PC-3 (cell line): Measurements from ENCODE around the gene UGGT2. TPM values are rescaled to one million over a fixed set of nuclear protein-coding genes. Genes with fewer than 3 reads are reported as not detected.
"Not testable (repeated sequence)": the region's sequence is repeated elsewhere in the genome, so short reads cannot be mapped to it uniquely, and the experiment has no call there.

Source experiments
- ATAC-seq: fragments of 200-7000 bp; cut with Tn5 transposase; 2 replicates; pipeline ENCODE4 v1.9.1; 2020; ENCODE audit warnings: mild to moderate bottlenecking, moderate library complexity
- BruUV-seq: library from RNA; stranded (reverse); fragments of 400-500 nt; replicated peaks from 2 replicates; lab custom pipeline; 2021; lab: Mats Ljungman, UMichigan
- CTCF ChIA-PET: fragments of 300-600 bp; sonication (Branson Sonifier 250); formaldehyde crosslinking; loops from one replicate; lab custom pipeline; 2022; ENCODE audit warnings: antibody characterized with exemption; lab: Charles Lee
- POLR2A ChIA-PET: fragments of 300-600 bp; sonication (Branson Sonifier 250); formaldehyde crosslinking; loops from one replicate; lab custom pipeline; 2022; ENCODE audit warnings: antibody characterized with exemption; ENCODE audit not compliant: unreplicated experiment; lab: Charles Lee
- DNase-seq: peaks from one replicate; pipeline ENCODE4 v3.0.0-alpha.2; 2015
- H2AFZ ChIP-seq: fragments of 300-600 bp; sonication (generic); 2 replicates; pipeline ENCODE4 v1.6.0; 2016; ENCODE audit warnings: antibody characterized with exemption, low read length
- H3F3A ChIP-seq: fragments of 300-600 bp; sonication (generic); one replicate; pipeline ENCODE4 v1.6.0; 2017; ENCODE audit warnings: antibody characterized with exemption, low read length, control low read depth, mild to moderate bottlenecking; ENCODE audit not compliant: unreplicated experiment
- H3K27ac ChIP-seq: fragments of 300-600 bp; sonication (generic); 2 replicates; pipeline ENCODE4 v1.5.1; 2016; ENCODE audit warnings: mild to moderate bottlenecking, low read length
- H3K27me3 ChIP-seq: fragments of 300-600 bp; sonication (generic); 2 replicates; pipeline ENCODE4 v1.6.1; 2016; ENCODE audit warnings: low read length, mixed read lengths
- H3K36me3 ChIP-seq: fragments of 300-600 bp; sonication (generic); 2 replicates; pipeline ENCODE4 v1.6.1; 2016; ENCODE audit warnings: low read depth, mixed run types, low read length, mixed read lengths
- H3K4me1 ChIP-seq: fragments of 300-600 bp; sonication (generic); 2 replicates; pipeline ENCODE4 v1.5.1; 2016; ENCODE audit warnings: low read length; ENCODE audit not compliant: insufficient read depth
- H3K4me2 ChIP-seq: fragments of 300-600 bp; sonication (generic); 2 replicates; pipeline ENCODE4 v1.6.0; 2016; ENCODE audit warnings: low read length
- H3K4me3 ChIP-seq: fragments of 300-600 bp; sonication (generic); 2 replicates; pipeline ENCODE4 v1.5.1; 2016; ENCODE audit warnings: mild to moderate bottlenecking, low read length, mixed read lengths
- H3K79me2 ChIP-seq: fragments of 300-600 bp; sonication (generic); 2 replicates; pipeline ENCODE4 v1.6.1; 2017; ENCODE audit warnings: low read length, mixed read lengths
- H3K9ac ChIP-seq: fragments of 300-600 bp; sonication (generic); 2 replicates; pipeline ENCODE4 v1.6.0; 2016; ENCODE audit warnings: mild to moderate bottlenecking, low read length
- H3K9me2 ChIP-seq: fragments of 300-600 bp; sonication (generic); replicated peaks from 2 replicates; pipeline ENCODE4 v1.6.1; 2016; ENCODE audit warnings: mixed run types, low read length, mixed read lengths
- H3K9me3 ChIP-seq: fragments of 300-600 bp; sonication (generic); 2 replicates; pipeline ENCODE4 v1.6.1; 2016; ENCODE audit warnings: low read length, mixed read lengths
- H4K20me1 ChIP-seq: fragments of 300-600 bp; sonication (generic); 2 replicates; pipeline ENCODE4 v1.6.1; 2016; ENCODE audit warnings: low read length, mixed read lengths
- EZH2 ChIP-seq: fragments of 300-600 bp; sonication (generic); IDR thresholded peaks from one replicate; pipeline ENCODE4 v1.6.1; 2017; ENCODE audit warnings: antibody characterized with exemption, mild to moderate bottlenecking, low read length; ENCODE audit not compliant: unreplicated experiment
- EZH2phosphoT487 ChIP-seq: fragments of 300-600 bp; sonication (generic); IDR thresholded peaks from 2 replicates; pipeline ENCODE4 v1.6.1; 2018; ENCODE audit warnings: mild to moderate bottlenecking, antibody characterized with exemption, low read length, borderline replicate concordance
- intact Hi-C: fragments of 100-400 bp; cut with micrococcal nuclease; formaldehyde crosslinking; loops from 2 replicates; pipeline ENCODE4 v1.9.0; 2023
- total RNA-seq: library from RNA; depleted of rRNA; stranded (reverse); fragments of >200 nt; gene quantifications from 2 replicates; pipeline ENCODE4 v1.2.3, GENCODE V29; 2014
- TF ChIP-seq, protein P1 (sequence below): fragments of 300-600 bp; sonication (generic); conservative IDR thresholded peaks from 2 replicates; pipeline ENCODE4 v1.5.1; 2017; ENCODE audit warnings: antibody characterized with exemption, low read depth, mild to moderate bottlenecking, low read length

The UGGT2 gene
- total RNA-seq, 1 experiment from 2014 or later = 24.3 TPM

- Histone ChIP-seq H2AFZ (peak overlapping the region; percentile 82), H3K9ac (peak overlapping the region; percentile 85), H3K27me3 (no peaks in the 10 kb centered on the region), H3K36me3 (no peaks in the 10 kb centered on the region), H3K4me1 (no peaks in the 10 kb centered on the region), H3K27ac (no peak overlapping the region; the same call in 1 of the 2 replicates), H3K9me2 (no peaks in the 10 kb centered on the region), H3K4me2 (peak overlapping the region; percentile 82), H3K9me3 (no peaks in the 10 kb centered on the region), H3F3A (no peaks in the 10 kb centered on the region), H4K20me1 (no peaks in the 10 kb centered on the region), H3K79me2 (peaks cover 25% of the 10 kb centered on the region), H3K4me3 (peak overlapping the region; percentile 80)
- POLR2A ChIA-PET = interaction anchor here (0.5 to 0.7 kb wide), 2 partner anchors 332 to 520 kb away, joined by 4 to 14 read pairs; no protein-coding TSS in a partner anchor
- peak; percentile 15 for DNase-seq
- TF ChIP-seq EZH2 = no peak
- TF ChIP-seq, protein P1, sequence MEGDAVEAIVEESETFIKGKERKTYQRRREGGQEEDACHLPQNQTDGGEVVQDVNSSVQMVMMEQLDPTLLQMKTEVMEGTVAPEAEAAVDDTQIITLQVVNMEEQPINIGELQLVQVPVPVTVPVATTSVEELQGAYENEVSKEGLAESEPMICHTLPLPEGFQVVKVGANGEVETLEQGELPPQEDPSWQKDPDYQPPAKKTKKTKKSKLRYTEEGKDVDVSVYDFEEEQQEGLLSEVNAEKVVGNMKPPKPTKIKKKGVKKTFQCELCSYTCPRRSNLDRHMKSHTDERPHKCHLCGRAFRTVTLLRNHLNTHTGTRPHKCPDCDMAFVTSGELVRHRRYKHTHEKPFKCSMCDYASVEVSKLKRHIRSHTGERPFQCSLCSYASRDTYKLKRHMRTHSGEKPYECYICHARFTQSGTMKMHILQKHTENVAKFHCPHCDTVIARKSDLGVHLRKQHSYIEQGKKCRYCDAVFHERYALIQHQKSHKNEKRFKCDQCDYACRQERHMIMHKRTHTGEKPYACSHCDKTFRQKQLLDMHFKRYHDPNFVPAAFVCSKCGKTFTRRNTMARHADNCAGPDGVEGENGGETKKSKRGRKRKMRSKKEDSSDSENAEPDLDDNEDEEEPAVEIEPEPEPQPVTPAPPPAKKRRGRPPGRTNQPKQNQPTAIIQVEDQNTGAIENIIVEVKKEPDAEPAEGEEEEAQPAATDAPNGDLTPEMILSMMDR = no peak
- TF ChIP-seq EZH2phosphoT487 = no peak
- CTCF ChIA-PET = interaction anchor here (0.7 kb wide), 1 partner anchor 49 kb away, joined by 4 read pairs; no protein-coding TSS in a partner anchor
- intact Hi-C loops = loop anchor here (2.0 to 5.0 kb wide), 2 partner anchors 32 to 1380 kb away; partner anchors contain the start of gene RAP2A
- no TSS peak for BruUV-seq
- ATAC-seq = peak; percentile 29
Measured at GRCh38 chr13:96052656-96053002, 572 bp downstream of the UGGT2 start.

GRCh38 chr13:96051946-96052345 is 1.3 kb downstream of the UGGT2 start:
- H3K9ac ChIP-seq, CTCF ChIA-PET, H2AFZ ChIP-seq, ATAC-seq, H3K27ac ChIP-seq, DNase-seq, H3K9me2 ChIP-seq, H3F3A ChIP-seq, H4K20me1 ChIP-seq, H3K4me1 ChIP-seq, H3K36me3 ChIP-seq, H3K9me3 ChIP-seq, H3K27me3 ChIP-seq, BruUV-seq: not testable (repeated sequence)
- peaks cover 27% of the 10 kb centered on the region for H3K79me2 ChIP-seq
- peak overlapping the region; percentile 82 for H3K4me2 ChIP-seq
- POLR2A ChIA-PET = interaction anchor here (0.5 kb wide), 1 partner anchor 519 kb away, joined by 14 read pairs; no protein-coding TSS in a partner anchor
- intact Hi-C loops = loop anchor here (2.0 to 5.0 kb wide), 2 partner anchors 31 to 1380 kb away; partner anchors contain the start of gene RAP2A
- H3K4me3 ChIP-seq = peak overlapping the region; percentile 80

DNA sequence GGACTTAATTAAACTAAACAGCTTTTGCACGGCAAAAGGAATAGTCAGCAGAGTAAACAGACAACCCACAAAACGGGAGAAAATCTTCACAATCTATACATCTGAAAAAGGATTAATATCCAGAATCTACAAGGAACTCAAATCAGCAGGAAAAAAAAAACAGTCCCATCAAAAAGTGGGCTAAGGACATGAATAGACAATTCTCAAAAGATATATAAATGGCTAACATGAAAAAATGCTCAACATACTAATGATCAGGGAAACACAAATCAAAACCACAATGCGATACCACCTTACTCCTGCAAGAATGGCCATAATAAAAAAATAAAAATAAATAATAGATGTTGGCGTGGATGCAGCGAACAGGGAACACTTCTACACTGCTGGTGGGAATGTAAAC is 1.7 kb downstream of the UGGT2 start:
- Histone ChIP-seq H3K79me2 (peaks cover 31% of the 10 kb centered on the region), H3K4me2 (peak overlapping the region; percentile 82; the same call in 1 of the 2 replicates)
- H4K20me1 ChIP-seq, H3K9me3 ChIP-seq, H2AFZ ChIP-seq, H3K4me1 ChIP-seq, H3K4me3 ChIP-seq, POLR2A ChIA-PET, ATAC-seq, H3K27me3 ChIP-seq, DNase-seq, H3K36me3 ChIP-seq, BruUV-seq, CTCF ChIA-PET, H3K9ac ChIP-seq, H3K9me2 ChIP-seq, H3K27ac ChIP-seq, H3F3A ChIP-seq: not testable (repeated sequence)
- intact Hi-C loops = loop anchor here (5.0 kb wide), 1 partner anchor 1381 kb away; the partner anchor contains the start of gene RAP2A

GRCh38 chr13:96050955-96051354 is 2.2 kb downstream of the UGGT2 start:
- H3K27ac ChIP-seq, BruUV-seq, H3K9me3 ChIP-seq, H3K9me2 ChIP-seq, H3F3A ChIP-seq, H3K36me3 ChIP-seq, ATAC-seq, H3K9ac ChIP-seq, H3K4me1 ChIP-seq, H3K27me3 ChIP-seq, DNase-seq, H2AFZ ChIP-seq, CTCF ChIA-PET, H3K4me2 ChIP-seq, POLR2A ChIA-PET, H3K4me3 ChIP-seq, H4K20me1 ChIP-seq: not testable (repeated sequence)
- peaks cover 37% of the 10 kb centered on the region for H3K79me2 ChIP-seq
- intact Hi-C loops = loop anchor here (5.0 kb wide), 1 partner anchor 1381 kb away; the partner anchor contains the start of gene RAP2A

GRCh38 chr13:96046449-96047126 is 6.6 kb downstream of the UGGT2 start:
- BruUV-seq, H3K27me3 ChIP-seq, POLR2A ChIA-PET, H3K4me3 ChIP-seq, H3K4me2 ChIP-seq, CTCF ChIA-PET, H3K27ac ChIP-seq, intact Hi-C loops, ATAC-seq, H3K4me1 ChIP-seq, H3K9me3 ChIP-seq, DNase-seq, H3F3A ChIP-seq, H4K20me1 ChIP-seq, H3K36me3 ChIP-seq, H2AFZ ChIP-seq, H3K9me2 ChIP-seq, H3K9ac ChIP-seq: not testable (repeated sequence)
- peaks cover 63% of the 10 kb centered on the region for H3K79me2 ChIP-seq
